Skeletal muscle tissue (tissue), 5 donors: ENCODE data around the gene ERG. TPM values are rescaled to one million over a fixed set of nuclear protein-coding genes. Genes with fewer than 3 reads are reported as not detected.

Source experiments
- H3K27ac ChIP-seq: one replicate; pipeline ENCODE4 v1.7.0; 2013; ENCODE audit warnings: mild to moderate bottlenecking, low read depth, low read length, inconsistent platforms
- H3K27me3 ChIP-seq, 3 donors: one replicate each; pipeline ENCODE4 v1.7.0; 2013; ENCODE audit warnings: low read length in 3 of 3; ENCODE audit not compliant: control insufficient read depth in 3 of 3, insufficient read depth in 3 of 3
- H3K36me3 ChIP-seq, 3 donors: one replicate each; pipeline ENCODE4 v1.7.0; 2013; ENCODE audit warnings: low read length in 3 of 3; ENCODE audit not compliant: control insufficient read depth in 3 of 3, insufficient read depth in 3 of 3
- H3K4me1 ChIP-seq, 3 donors: one replicate each; pipeline ENCODE4 v1.7.0; 2013; ENCODE audit warnings: low read length in 3 of 3, mild to moderate bottlenecking in 3 of 3; ENCODE audit not compliant: control insufficient read depth in 3 of 3, insufficient read depth in 3 of 3
- H3K4me3 ChIP-seq, 3 donors: one replicate each; pipeline ENCODE4 v1.7.0; 2013; ENCODE audit warnings: low read length in 3 of 3
- H3K9ac ChIP-seq, 3 donors: one replicate each; pipeline ENCODE4 v1.7.0; 2013; ENCODE audit warnings: low read length in 3 of 3, mild to moderate bottlenecking in 3 of 3, moderate library complexity in 2 of 3, low read depth in 1 of 3
- H3K9me3 ChIP-seq, 3 donors: one replicate each; pipeline ENCODE4 v1.7.0; 2013; ENCODE audit warnings: low read length in 3 of 3; ENCODE audit not compliant: control insufficient read depth in 3 of 3
- small RNA-seq: library from RNA; depleted of rRNA; stranded (forward); fragments of <200 nt; gene quantifications from one replicate; pipeline ENCODE3, GENCODE V24; 2014
- total RNA-seq: library from RNA; depleted of rRNA; stranded (reverse); fragments of >200 nt; gene quantifications from one replicate; pipeline ENCODE4 v1.2.3, GENCODE V29; 2014
- donor health status: Osteomylitis.

ERG gene
- total RNA-seq, 1 donor from 2014 or later: 4.7 TPM

- Histone ChIP-seq H3K36me3 (no peaks in the 10 kb centered on the region), H3K4me1 (no peaks in the 10 kb centered on the region), H3K4me3 (no peak overlapping the region), H3K9ac (no peak overlapping the region), H3K9me3 (no peaks in the 10 kb centered on the region), H3K27me3 (no peaks in the 10 kb centered on the region), H3K27ac (no peak overlapping the region)
Observed at GRCh38 chr21:38334866-38335265, 163.4 kb downstream of the ERG start.

- H3K9me3 ChIP-seq: no peaks in the 10 kb centered on the region
- no peaks in the 10 kb centered on the region for H3K36me3 ChIP-seq
- no peak overlapping the region for H3K4me3 ChIP-seq
- no peaks in the 10 kb centered on the region for H3K27me3 ChIP-seq
- no peak overlapping the region for H3K9ac ChIP-seq
- no peaks in the 10 kb centered on the region for H3K4me1 ChIP-seq
- no peak overlapping the region for H3K27ac ChIP-seq
Observed at GRCh38 chr21:38333301-38334272, 164.7 kb downstream of the ERG start.

- no peaks in the 10 kb centered on the region for H3K36me3 ChIP-seq
- no peak overlapping the region for H3K4me3 ChIP-seq
- no peak overlapping the region for H3K9ac ChIP-seq
- H3K27me3 ChIP-seq: peaks cover 0 to under 1% (median 0%) of the 10 kb centered on the region in 3 donors
- H3K27ac ChIP-seq: no peak overlapping the region
- no peaks in the 10 kb centered on the region for H3K4me1 ChIP-seq
- no peaks in the 10 kb centered on the region for H3K9me3 ChIP-seq
Observed at GRCh38 chr21:38330666-38331065, 167.6 kb downstream of the ERG start.

Small RNA genes within 50 kb of the gene (small RNA-seq; reads per million reads assigned to genes)
- gene SNRPGP13: not detected

Other genes starting within 250 kb of the ERG start
- gene KCNJ15, start 241.5 kb downstream of the ERG start, total RNA-seq: 0.52 TPM